Effector CD8-positive, alpha-beta T cell (primary cell): Measurements from ENCODE around the gene CLDN25.

Experiments
- DNase-seq: peaks from one replicate; lab custom pipeline; 2025; lab: John Stamatoyannopoulos, UW

CLDN25 gene

DNA sequence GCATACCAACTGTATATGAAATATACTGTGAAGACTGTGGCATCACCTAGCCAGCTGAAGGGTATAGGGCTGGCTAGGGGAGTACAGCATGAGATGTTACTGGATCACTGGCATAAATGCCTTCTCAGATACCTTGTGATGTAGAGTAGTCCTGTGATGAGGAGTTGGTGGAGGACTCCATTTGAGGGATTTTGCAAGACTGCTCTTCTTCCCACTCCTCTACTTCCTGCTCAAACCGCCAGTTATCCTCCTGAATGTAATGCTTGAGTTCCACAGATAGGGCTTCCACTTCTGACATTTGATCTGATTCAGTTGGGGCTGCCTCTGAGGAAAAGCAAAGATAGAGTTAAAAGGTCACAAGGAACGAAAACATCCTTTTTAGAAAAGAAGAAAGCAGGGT, 29.3 kb downstream of the CLDN25 start:
- no peak for DNase-seq

DNA sequence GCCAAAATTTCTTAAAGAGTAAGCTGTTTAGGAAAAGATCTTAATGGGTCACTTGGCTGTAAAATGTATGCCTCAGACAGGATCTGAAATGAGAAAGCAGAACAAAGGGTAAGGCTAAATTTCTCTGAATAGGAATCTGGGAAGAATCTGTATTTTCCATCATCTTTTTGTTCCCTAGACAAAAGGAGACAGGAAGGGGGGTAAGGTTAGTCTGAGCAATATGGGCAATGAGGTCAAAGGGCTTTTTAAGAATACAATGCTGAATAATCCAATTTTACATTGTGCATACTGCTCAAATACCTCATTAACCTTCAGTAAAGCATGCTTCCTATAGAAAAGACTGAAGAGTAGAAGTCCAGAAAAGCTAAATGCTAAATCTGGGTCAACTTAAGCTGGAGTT, 34.6 kb downstream of the CLDN25 start:
- no peak for DNase-seq

GRCh38 chr11:113817162-113817561, 37.6 kb downstream of the CLDN25 start:
- no peak for DNase-seq

DNA sequence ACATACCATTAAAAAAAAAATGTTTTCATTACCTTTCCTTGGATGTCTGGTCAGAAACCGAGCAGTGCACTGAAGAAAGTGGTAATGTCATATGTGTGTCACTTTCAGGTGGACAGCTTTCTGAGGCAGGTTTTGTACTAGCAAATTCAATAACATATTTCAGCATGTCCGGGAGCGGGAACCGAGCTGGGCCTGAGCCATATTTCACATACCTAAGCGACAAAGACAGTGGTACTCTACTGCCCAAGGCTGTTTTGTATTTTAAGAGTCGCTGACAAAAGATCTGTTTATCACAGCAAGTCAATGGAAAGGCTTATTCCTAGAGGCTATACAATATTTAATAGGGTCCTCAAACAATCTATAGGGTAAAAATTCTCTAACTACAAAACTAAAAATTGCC, 38.0 kb downstream of the CLDN25 start:
- no peak for DNase-seq

DNA sequence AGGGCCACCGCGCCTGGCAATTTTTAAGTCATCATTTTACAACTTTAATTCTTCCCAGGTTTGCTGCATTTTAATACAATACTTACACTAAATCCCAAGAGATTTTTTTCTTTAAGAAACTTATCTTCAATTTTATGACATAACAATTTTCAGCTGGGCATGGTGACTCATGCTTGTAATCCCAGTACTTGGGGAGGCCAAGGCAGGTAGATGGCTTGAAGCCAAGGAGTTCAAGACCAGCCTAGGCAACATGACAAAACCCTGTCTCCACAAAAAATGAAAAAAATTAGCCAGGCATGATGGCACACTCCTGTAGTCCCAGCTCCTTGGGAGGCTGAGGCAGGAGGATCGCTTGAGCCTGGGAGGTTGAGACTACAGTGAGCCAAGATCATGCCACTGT, 38.8 kb downstream of the CLDN25 start:
- no peak for DNase-seq

- no peak for DNase-seq
Observed at GRCh38 chr11:113827477-113827876, 47.9 kb downstream of the CLDN25 start.

DNA sequence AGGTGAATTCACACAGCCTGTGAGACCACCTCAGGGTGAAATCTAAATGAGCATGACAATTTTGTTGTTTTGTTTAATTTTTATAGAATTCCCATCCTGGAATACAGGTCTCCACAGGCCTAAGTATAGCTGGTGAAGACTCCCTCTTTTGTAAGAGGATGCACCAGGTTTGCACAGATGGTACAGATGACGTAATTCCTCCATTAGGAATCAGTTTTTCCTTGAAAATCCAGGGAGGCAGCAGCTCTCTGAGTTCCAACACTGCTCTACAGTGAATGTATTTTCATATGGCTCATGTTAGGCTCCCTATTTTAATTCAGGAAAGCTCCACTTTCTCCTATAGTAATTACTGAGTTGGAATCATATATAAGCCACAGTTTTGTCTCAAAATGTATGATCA, 48.6 kb downstream of the CLDN25 start:
- no peak for DNase-seq

GRCh38 chr11:113829751-113830150, 50.2 kb downstream of the CLDN25 start:
- DNase-seq, result no peak
